Stimulated activated CD8-positive, alpha-beta memory T cell treated with anti-CD3 and anti-CD28 coated beads, Interleukin-12 subunit alpha, Interleukin-12 subunit beta, amount 100 ng/mL, for 24 hours (primary cell): ENCODE measurements around the gene PPP2R5C.

ENCODE experiments used
- DNase-seq: peaks from one replicate; pipeline ENCODE4 v3.0.0-alpha.2; 2020; ENCODE audit errors: extremely low read depth

PPP2R5C gene

GRCh38 chr14:101840649-101841369 lies 79.3 kb downstream of the PPP2R5C start:
- no peak for DNase-seq

GRCh38 chr14:101843038-101843437 lies 81.5 kb downstream of the PPP2R5C start:
- DNase-seq = no peak

GRCh38 chr14:101843665-101844064 lies 82.2 kb downstream of the PPP2R5C start:
- no peak for DNase-seq

GRCh38 chr14:101844219-101844618 lies 82.7 kb downstream of the PPP2R5C start:
- no peak for DNase-seq

- no peak for DNase-seq
These were observed 83.2 kb downstream of the PPP2R5C start for GRCh38 chr14:101844751-101845150.

- no peak for DNase-seq
These were observed 84.0 kb downstream of the PPP2R5C start for GRCh38 chr14:101845496-101845895.

- no peak for DNase-seq
These were observed 84.4 kb downstream of the PPP2R5C start for GRCh38 chr14:101845896-101846295.

GRCh38 chr14:101849125-101849524 lies 87.6 kb downstream of the PPP2R5C start:
- no peak for DNase-seq

- DNase-seq = no peak
These were observed 88.1 kb downstream of the PPP2R5C start for GRCh38 chr14:101849640-101850039.

- DNase-seq = no peak
These were observed 89.7 kb downstream of the PPP2R5C start for GRCh38 chr14:101851183-101851582.

GRCh38 chr14:101851736-101852405 lies 90.4 kb downstream of the PPP2R5C start:
- DNase-seq = no peak

- DNase-seq = no peak
These were observed 91.3 kb downstream of the PPP2R5C start for GRCh38 chr14:101852785-101853184.

GRCh38 chr14:101853455-101854018 lies 92.0 kb downstream of the PPP2R5C start:
- DNase-seq = no peak

GRCh38 chr14:101854366-101854765 lies 92.9 kb downstream of the PPP2R5C start:
- DNase-seq = no peak

- DNase-seq = no peak
These were observed 94.4 kb downstream of the PPP2R5C start for GRCh38 chr14:101855958-101856357.

- no peak for DNase-seq
These were observed 95.0 kb downstream of the PPP2R5C start for GRCh38 chr14:101856536-101856935.

GRCh38 chr14:101857226-101857625 lies 95.7 kb downstream of the PPP2R5C start:
- DNase-seq = no peak

GRCh38 chr14:101858791-101859537 lies 97.5 kb downstream of the PPP2R5C start:
- no peak for DNase-seq

GRCh38 chr14:101859538-101859902 lies 98.0 kb downstream of the PPP2R5C start:
- DNase-seq = no peak

GRCh38 chr14:101859958-101860357 lies 98.4 kb downstream of the PPP2R5C start:
- DNase-seq = no peak

- no peak for DNase-seq
These were observed 100.0 kb downstream of the PPP2R5C start for GRCh38 chr14:101861464-101861863.

- DNase-seq = no peak
These were observed 100.7 kb downstream of the PPP2R5C start for GRCh38 chr14:101862177-101862576.
